IPS DF 6.9 (cell line): ENCODE data around the gene NKD1.
"Not testable (repeated sequence)": the region's sequence is repeated elsewhere in the genome, so short reads cannot be mapped to it uniquely, and the experiment has no call there.

Source experiments
- DNase-seq: peaks from one replicate; pipeline ENCODE4 v3.0.0-alpha.2; 2013; ENCODE audit warnings: low read depth, low spot score
- H3K27ac ChIP-seq: one replicate; pipeline ENCODE4 v1.5.1; 2013; ENCODE audit warnings: low read length, control low read depth
- H3K27me3 ChIP-seq: 2 replicates; pipeline ENCODE4 v1.6.1; 2013; ENCODE audit warnings: mild to moderate bottlenecking, low read length; ENCODE audit not compliant: control insufficient read depth, insufficient read depth
- H3K36me3 ChIP-seq: 2 replicates; pipeline ENCODE4 v1.6.1; 2013; ENCODE audit warnings: low read length; ENCODE audit not compliant: control insufficient read depth, insufficient read depth
- H3K4me1 ChIP-seq: 2 replicates; pipeline ENCODE4 v1.6.1; 2013; ENCODE audit warnings: low read length; ENCODE audit not compliant: control insufficient read depth, insufficient read depth
- H3K4me3 ChIP-seq: 2 replicates; pipeline ENCODE4 v1.5.1; 2013; ENCODE audit warnings: mild to moderate bottlenecking, low read length
- H3K9me3 ChIP-seq: 2 replicates; pipeline ENCODE4 v1.6.1; 2013; ENCODE audit warnings: low read length, inconsistent platforms; ENCODE audit not compliant: control insufficient read depth, insufficient read depth
- WGBS: extraction: QIAGEN DNeasy Blood & Tissue Kit; methylation state at CpG from one replicate; pipeline ENCODE4 v1.1.7; 2013; ENCODE audit warnings: mixed read lengths, missing lambda C conversion rate; ENCODE audit not compliant: insufficient read length, insufficient coverage; 5-methylcytosine and 5-hydroxymethylcytosine counted together

The NKD1 gene

GRCh38 chr16:50576403-50577113, 28.4 kb downstream of the NKD1 start:
- no CpG with 5 or more reads among the region's 3 CpGs for WGBS

GRCh38 chr16:50578137-50578536, 29.9 kb downstream of the NKD1 start:
- no CpG with 5 or more reads among the region's 2 CpGs for WGBS
- Histone ChIP-seq H3K27ac (no peak overlapping the region), H3K36me3 (no peaks in the 10 kb centered on the region), H3K9me3 (no peaks in the 10 kb centered on the region), H3K27me3 (no peaks in the 10 kb centered on the region), H3K4me1 (no peaks in the 10 kb centered on the region), H3K4me3 (no peak overlapping the region)
- no peak for DNase-seq

More at GRCh38 chr16:50576403-50577113, 28.4 kb downstream of the NKD1 start:
- H3K27me3 ChIP-seq, result no peaks in the 10 kb centered on the region
- no peaks in the 10 kb centered on the region for H3K36me3 ChIP-seq
- DNase-seq, result no peak
- H3K4me3 ChIP-seq, result no peak overlapping the region
- H3K4me1 ChIP-seq, result no peaks in the 10 kb centered on the region
- H3K27ac ChIP-seq, result no peak overlapping the region
- H3K9me3 ChIP-seq, result no peaks in the 10 kb centered on the region

GRCh38 chr16:50579373-50579772, 31.2 kb downstream of the NKD1 start:
- not testable (repeated sequence) for H3K27me3 ChIP-seq, H3K4me3 ChIP-seq, H3K27ac ChIP-seq, DNase-seq, H3K4me1 ChIP-seq, H3K36me3 ChIP-seq, H3K9me3 ChIP-seq
- no CpG with 5 or more reads among the region's 32 CpGs for WGBS

- no peaks in the 10 kb centered on the region for H3K4me1 ChIP-seq
- DNase-seq, result no peak
- H3K4me3 ChIP-seq, result no peak overlapping the region
- no peak overlapping the region for H3K27ac ChIP-seq
- H3K36me3 ChIP-seq, result no peaks in the 10 kb centered on the region
- no peaks in the 10 kb centered on the region for H3K9me3 ChIP-seq
- WGBS, result no CpG with 5 or more reads among the region's 8 CpGs
- H3K27me3 ChIP-seq, result no peaks in the 10 kb centered on the region
Measured at GRCh38 chr16:50580180-50580798, 32.1 kb downstream of the NKD1 start.

GRCh38 chr16:50581845-50582244, 33.6 kb downstream of the NKD1 start:
- H3K27ac ChIP-seq, result no peak overlapping the region
- WGBS, result no CpG with 5 or more reads among the region's 4 CpGs

GRCh38 chr16:50583211-50583610, 35.0 kb downstream of the NKD1 start:
- H3K4me3 ChIP-seq, result no peak overlapping the region
- H3K27ac ChIP-seq, result no peak overlapping the region
- DNase-seq, result no peak
- no CpG with 5 or more reads among the region's 3 CpGs for WGBS
- no peaks in the 10 kb centered on the region for H3K36me3 ChIP-seq
- no peaks in the 10 kb centered on the region for H3K4me1 ChIP-seq
- H3K9me3 ChIP-seq, result no peaks in the 10 kb centered on the region
- H3K27me3 ChIP-seq, result no peaks in the 10 kb centered on the region

More at GRCh38 chr16:50581845-50582244, 33.6 kb downstream of the NKD1 start:
- Histone ChIP-seq H3K9me3 (no peaks in the 10 kb centered on the region), H3K4me3 (no peak overlapping the region), H3K36me3 (no peaks in the 10 kb centered on the region), H3K4me1 (no peaks in the 10 kb centered on the region), H3K27me3 (no peaks in the 10 kb centered on the region)
- DNase-seq, result no peak

GRCh38 chr16:50584033-50584722, 36.0 kb downstream of the NKD1 start:
- Histone ChIP-seq H3K27me3 (no peaks in the 10 kb centered on the region), H3K4me3 (no peak overlapping the region), H3K36me3 (no peaks in the 10 kb centered on the region), H3K4me1 (no peaks in the 10 kb centered on the region), H3K9me3 (no peaks in the 10 kb centered on the region), H3K27ac (no peak overlapping the region)
- no CpG with 5 or more reads among the region's 6 CpGs for WGBS
- no peak for DNase-seq

GRCh38 chr16:50585331-50585776, 37.2 kb downstream of the NKD1 start:
- WGBS, result no CpG with 5 or more reads among the region's 16 CpGs
- H3K9me3 ChIP-seq, result no peaks in the 10 kb centered on the region
- no peaks in the 10 kb centered on the region for H3K4me1 ChIP-seq
- H3K27ac ChIP-seq, result no peak overlapping the region
- no peak for DNase-seq
- H3K36me3 ChIP-seq, result no peaks in the 10 kb centered on the region
- H3K4me3 ChIP-seq, result no peak overlapping the region
- no peaks in the 10 kb centered on the region for H3K27me3 ChIP-seq

GRCh38 chr16:50587543-50587942, 39.3 kb downstream of the NKD1 start:
- Histone ChIP-seq H3K9me3 (no peaks in the 10 kb centered on the region), H3K36me3 (no peaks in the 10 kb centered on the region), H3K4me1 (no peaks in the 10 kb centered on the region), H3K4me3 (no peak overlapping the region), H3K27ac (no peak overlapping the region), H3K27me3 (no peaks in the 10 kb centered on the region)
- no CpG with 5 or more reads among the region's 2 CpGs for WGBS
- no peak for DNase-seq

GRCh38 chr16:50588276-50588675, 40.1 kb downstream of the NKD1 start:
- Histone ChIP-seq H3K36me3 (no peaks in the 10 kb centered on the region), H3K4me1 (no peaks in the 10 kb centered on the region), H3K27ac (no peak overlapping the region), H3K27me3 (no peaks in the 10 kb centered on the region), H3K9me3 (no peaks in the 10 kb centered on the region), H3K4me3 (no peak overlapping the region)
- no CpG with 5 or more reads among the region's 2 CpGs for WGBS
- DNase-seq, result no peak
